WI38 (cell line): ENCODE results near the gene ROR2.

Source experiments
- H3K4me3 ChIP-seq: 2 replicates; pipeline ENCODE4 v1.5.1; 2011; ENCODE audit warnings: low read depth, mild to moderate bottlenecking, control low read depth, low read length
- CTCF ChIP-seq: IDR thresholded peaks from 2 replicates; pipeline ENCODE4 v1.5.1; 2012; ENCODE audit warnings: low read depth, mild to moderate bottlenecking, control low read depth, low read length

The ROR2 gene

DNA sequence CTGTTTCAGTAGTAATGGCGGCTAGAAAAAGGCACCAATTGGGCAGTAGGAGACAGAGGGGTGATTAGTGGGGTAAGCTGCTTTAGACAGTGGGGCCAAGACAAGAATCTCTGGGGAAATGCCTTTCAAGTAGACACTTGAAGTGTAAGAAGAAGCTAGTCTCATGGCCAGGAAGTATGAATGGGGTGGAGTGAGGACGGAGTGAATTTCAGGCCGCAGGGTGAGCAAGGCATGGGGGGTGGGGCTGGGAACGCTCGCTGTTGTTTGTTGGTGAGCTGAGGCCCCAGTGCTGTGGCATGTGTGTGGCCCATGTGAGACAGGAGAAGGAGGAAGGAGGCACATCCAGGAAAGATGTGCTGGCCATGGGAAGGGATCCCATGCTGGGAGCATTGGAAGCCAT is 377.2 kb downstream of the ROR2 start:
- H3K4me3 ChIP-seq: no peak overlapping the region
- TF ChIP-seq CTCF: no peak

DNA sequence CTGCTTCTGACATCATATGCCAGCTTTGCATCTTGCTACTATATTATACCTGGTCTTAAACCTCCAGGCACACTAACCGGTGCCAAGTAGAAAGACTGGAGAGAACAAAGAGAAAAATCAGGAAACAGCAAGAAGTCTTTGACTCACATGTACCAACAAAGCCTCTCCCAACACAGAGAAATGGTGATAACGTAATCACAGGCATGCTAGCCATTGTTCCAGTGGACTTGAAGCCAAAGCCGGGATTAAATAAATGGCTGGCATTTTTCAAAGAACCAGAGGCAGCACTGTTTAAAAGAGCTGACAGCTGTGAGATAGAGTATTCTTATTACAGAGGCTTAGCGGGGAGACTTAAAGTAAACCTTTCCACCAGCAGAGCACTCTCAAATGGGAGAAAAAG is 378.0 kb downstream of the ROR2 start:
- no peak for TF ChIP-seq CTCF
- H3K4me3 ChIP-seq: no peak overlapping the region

DNA sequence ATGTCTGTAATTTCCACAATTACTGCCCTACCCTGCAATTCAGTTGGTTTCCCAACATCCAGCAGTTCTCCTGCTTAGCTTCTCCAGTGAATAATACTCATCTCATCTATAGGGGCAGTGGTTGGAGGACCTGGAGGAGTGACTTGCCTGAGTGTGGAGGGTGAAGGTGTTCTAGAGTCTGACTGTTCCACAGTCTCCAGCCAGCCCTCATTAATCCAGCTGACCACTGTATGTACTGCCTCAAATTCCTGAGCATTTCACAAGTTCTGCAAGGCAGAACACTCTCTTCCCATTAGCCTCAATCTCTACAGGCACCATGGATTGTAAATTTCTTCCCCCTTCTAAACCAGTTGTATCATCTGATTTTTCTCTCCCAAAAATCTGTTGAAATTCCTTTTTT is 379.0 kb downstream of the ROR2 start:
- TF ChIP-seq CTCF: no peak
- no peak overlapping the region for H3K4me3 ChIP-seq

GRCh38 chr9:91567642-91568274 is 382.3 kb downstream of the ROR2 start:
- H3K4me3 ChIP-seq: no peak overlapping the region
- no peak for TF ChIP-seq CTCF

- no peak overlapping the region for H3K4me3 ChIP-seq
- no peak for TF ChIP-seq CTCF
These were observed 385.9 kb downstream of the ROR2 start for GRCh38 chr9:91564081-91564670.

- no peak for TF ChIP-seq CTCF
These were observed 387.6 kb downstream of the ROR2 start for GRCh38 chr9:91562416-91562815.

GRCh38 chr9:91560301-91560700 is 389.7 kb downstream of the ROR2 start:
- no peak for TF ChIP-seq CTCF
- H3K4me3 ChIP-seq: no peak overlapping the region

More at GRCh38 chr9:91562416-91562815, 387.6 kb downstream of the ROR2 start:
- H3K4me3 ChIP-seq: no peak overlapping the region
